Measurements from ENCODE around the gene PLCH2. TPM values are rescaled to one million over a fixed set of nuclear protein-coding genes. Genes with fewer than 3 reads are reported as not detected.

Gene PLCH2
- polyA plus RNA-seq, 1 donor from 2014 or later: 5.7 TPM

DNA sequence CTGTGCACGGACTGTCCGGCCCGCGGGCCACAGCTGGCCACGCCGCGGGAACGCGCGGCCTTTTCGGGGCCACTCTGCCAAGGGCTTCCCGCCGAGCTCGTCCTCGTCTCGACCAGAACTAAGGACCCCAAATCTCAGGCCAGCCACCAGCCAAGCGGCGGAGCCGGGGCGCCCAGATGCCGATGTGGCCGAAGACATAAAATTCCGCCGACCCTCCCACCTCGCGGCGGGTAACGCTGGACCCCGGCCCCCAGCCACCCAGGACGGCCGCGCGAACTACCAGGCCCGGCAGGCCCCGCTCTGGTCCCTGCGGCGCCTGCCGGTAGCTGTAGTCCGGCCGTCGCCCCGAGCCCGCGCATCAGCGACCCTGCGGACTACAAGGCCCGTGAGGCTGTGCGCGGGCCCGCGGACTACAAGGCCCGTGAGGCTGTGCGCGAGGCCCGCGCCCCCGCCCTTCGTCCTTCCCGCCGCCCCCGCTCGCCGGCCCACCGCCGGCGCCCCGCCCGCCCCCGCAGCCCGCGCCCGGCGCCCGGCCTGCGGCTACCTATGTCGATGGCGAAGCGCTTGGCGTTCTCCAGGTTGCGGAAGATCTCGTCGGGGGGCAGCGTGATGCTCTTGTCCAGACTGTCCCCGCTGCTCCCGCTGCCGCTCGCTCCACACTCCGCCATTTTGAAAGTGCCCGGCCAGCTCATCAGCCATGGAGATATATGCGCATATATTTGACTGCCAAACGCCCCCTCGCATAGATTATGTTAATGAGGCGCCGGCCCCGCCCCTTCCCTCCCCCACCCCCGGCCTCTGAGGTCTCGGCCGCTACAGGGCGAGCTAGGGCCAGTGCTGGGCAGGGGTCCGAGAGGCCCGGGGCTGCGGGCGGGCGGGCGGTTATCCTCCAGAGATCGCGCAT, 50.1 kb downstream of the PLCH2 start, which contains the start of gene PANK4:
TSS of gene PANK4 (minus strand) at position 677 of the 904 bp plus-strand sequence. CDS start at position 668, 9 bp downstream.
- H3K27ac ChIP-seq (ENCODE audit: low read length): peak within 1 kb of the TSS; percentile 63
- H3K4me2 ChIP-seq (ENCODE audit: low read length): peak within 1 kb of the TSS; percentile 84
- H2AFZ ChIP-seq (ENCODE audit: low read depth, low read length): no peak within 1 kb of the TSS
- peak within 1 kb of the TSS; percentile 79 for H3K9ac ChIP-seq (ENCODE audit: low read length)
- H3F3A ChIP-seq (ENCODE audit: insufficient read depth, low read length, poor library complexity, severe bottlenecking): no peaks in the 10 kb centered on the region
- H3K4me3 ChIP-seq (ENCODE audit: low read length): peak within 1 kb of the TSS; percentile 89
- peaks cover 50% of the 10 kb centered on the region for H3K79me2 ChIP-seq (replicated peaks; ENCODE audit: insufficient read depth, low read length)
- H4K20me1 ChIP-seq (ENCODE audit: insufficient read depth): peaks cover 10% of the 10 kb centered on the region
- no peaks in the 10 kb centered on the region for H3K27me3 ChIP-seq (ENCODE audit: insufficient read depth, low read depth, low read length)
- no peaks in the 10 kb centered on the region for H3K36me3 ChIP-seq (ENCODE audit: insufficient read depth, low read length)
- H3K9me3 ChIP-seq (ENCODE audit: low read length): no peaks in the 10 kb centered on the region
- H3K9me2 ChIP-seq (ENCODE audit: insufficient read depth, low read length): no peaks in the 10 kb centered on the region
- TF ChIP-seq TAF1 (IDR thresholded peaks at IDR 0.05; ENCODE audit: low read depth): peak; percentile 52
- peak; percentile 96 for TF ChIP-seq POLR2AphosphoS5 (IDR thresholded peaks at IDR 0.05)
- TF ChIP-seq, protein P1, sequence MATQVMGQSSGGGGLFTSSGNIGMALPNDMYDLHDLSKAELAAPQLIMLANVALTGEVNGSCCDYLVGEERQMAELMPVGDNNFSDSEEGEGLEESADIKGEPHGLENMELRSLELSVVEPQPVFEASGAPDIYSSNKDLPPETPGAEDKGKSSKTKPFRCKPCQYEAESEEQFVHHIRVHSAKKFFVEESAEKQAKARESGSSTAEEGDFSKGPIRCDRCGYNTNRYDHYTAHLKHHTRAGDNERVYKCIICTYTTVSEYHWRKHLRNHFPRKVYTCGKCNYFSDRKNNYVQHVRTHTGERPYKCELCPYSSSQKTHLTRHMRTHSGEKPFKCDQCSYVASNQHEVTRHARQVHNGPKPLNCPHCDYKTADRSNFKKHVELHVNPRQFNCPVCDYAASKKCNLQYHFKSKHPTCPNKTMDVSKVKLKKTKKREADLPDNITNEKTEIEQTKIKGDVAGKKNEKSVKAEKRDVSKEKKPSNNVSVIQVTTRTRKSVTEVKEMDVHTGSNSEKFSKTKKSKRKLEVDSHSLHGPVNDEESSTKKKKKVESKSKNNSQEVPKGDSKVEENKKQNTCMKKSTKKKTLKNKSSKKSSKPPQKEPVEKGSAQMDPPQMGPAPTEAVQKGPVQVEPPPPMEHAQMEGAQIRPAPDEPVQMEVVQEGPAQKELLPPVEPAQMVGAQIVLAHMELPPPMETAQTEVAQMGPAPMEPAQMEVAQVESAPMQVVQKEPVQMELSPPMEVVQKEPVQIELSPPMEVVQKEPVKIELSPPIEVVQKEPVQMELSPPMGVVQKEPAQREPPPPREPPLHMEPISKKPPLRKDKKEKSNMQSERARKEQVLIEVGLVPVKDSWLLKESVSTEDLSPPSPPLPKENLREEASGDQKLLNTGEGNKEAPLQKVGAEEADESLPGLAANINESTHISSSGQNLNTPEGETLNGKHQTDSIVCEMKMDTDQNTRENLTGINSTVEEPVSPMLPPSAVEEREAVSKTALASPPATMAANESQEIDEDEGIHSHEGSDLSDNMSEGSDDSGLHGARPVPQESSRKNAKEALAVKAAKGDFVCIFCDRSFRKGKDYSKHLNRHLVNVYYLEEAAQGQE (IDR thresholded peaks at IDR 0.05; ENCODE audit: borderline replicate concordance): peak; percentile 65
- no peak for TF ChIP-seq EZH2 (IDR thresholded peaks at IDR 0.05; ENCODE audit: borderline replicate concordance, insufficient read depth, low read length, poor library complexity, severe bottlenecking)
- peak; percentile 64 for TF ChIP-seq MXI1 (conservative IDR thresholded peaks at IDR 0.05; ENCODE audit: poor library complexity, severe bottlenecking)
- TF ChIP-seq, protein P2, sequence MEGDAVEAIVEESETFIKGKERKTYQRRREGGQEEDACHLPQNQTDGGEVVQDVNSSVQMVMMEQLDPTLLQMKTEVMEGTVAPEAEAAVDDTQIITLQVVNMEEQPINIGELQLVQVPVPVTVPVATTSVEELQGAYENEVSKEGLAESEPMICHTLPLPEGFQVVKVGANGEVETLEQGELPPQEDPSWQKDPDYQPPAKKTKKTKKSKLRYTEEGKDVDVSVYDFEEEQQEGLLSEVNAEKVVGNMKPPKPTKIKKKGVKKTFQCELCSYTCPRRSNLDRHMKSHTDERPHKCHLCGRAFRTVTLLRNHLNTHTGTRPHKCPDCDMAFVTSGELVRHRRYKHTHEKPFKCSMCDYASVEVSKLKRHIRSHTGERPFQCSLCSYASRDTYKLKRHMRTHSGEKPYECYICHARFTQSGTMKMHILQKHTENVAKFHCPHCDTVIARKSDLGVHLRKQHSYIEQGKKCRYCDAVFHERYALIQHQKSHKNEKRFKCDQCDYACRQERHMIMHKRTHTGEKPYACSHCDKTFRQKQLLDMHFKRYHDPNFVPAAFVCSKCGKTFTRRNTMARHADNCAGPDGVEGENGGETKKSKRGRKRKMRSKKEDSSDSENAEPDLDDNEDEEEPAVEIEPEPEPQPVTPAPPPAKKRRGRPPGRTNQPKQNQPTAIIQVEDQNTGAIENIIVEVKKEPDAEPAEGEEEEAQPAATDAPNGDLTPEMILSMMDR (IDR thresholded peaks at IDR 0.05; ENCODE audit: poor library complexity, severe bottlenecking): peak; percentile 18
- TF ChIP-seq RAD21 (conservative IDR thresholded peaks at IDR 0.05): peak; percentile 11
- peak; percentile 41 for TF ChIP-seq SMC3 (conservative IDR thresholded peaks at IDR 0.05; ENCODE audit: poor library complexity)
- no peak for TF ChIP-seq EP300 (conservative IDR thresholded peaks at IDR 0.05; ENCODE audit: poor library complexity, severe bottlenecking)

DNA sequence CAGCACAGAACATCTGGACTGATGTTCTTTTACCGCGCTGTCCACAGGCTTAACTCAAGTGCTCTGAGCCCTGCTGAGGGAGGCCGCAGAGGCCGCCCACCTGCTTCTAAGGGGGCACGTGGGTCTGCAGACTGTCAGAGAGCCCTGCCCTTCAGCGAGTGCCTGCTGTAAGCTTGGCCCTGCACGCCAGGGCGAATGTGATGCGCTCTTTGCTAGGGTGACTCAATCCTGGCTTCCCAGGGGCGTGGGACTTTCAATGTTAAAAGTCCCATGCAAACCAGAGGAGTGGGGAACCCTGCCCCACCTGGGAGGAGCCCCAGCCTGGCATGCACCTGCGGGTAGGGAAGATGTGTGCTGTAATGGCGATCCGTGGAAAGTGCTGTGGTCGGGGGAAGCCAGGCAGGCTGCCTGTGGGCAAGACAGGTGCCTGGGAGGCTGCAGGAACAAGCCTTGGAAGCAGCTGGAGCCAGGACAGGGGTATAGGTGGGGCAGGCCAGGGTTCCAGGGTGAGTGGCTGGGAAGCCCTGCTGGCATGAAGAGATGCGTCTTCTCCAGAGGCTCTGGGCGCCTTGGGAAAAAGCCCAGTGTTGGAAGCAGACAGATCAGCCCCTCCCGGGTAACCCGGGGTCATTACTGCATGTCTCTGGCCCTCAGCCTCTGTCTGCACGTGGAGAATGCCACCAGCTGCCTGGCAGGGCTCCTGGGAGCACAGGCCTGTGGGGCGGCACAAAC, 50.9 kb downstream of the PLCH2 start:
- Histone ChIP-seq H3K36me3 (ENCODE audit: insufficient read depth, low read length) (no peaks in the 10 kb centered on the region), H3K4me2 (ENCODE audit: low read length) (no peak overlapping the region), H3K9me2 (ENCODE audit: insufficient read depth, low read length) (no peaks in the 10 kb centered on the region), H3K27ac (ENCODE audit: low read length) (peak overlapping the region; percentile 63), H3K79me2 (replicated peaks; ENCODE audit: insufficient read depth, low read length) (peaks cover 54% of the 10 kb centered on the region), H3K27me3 (ENCODE audit: insufficient read depth, low read depth, low read length) (no peaks in the 10 kb centered on the region), H3K9ac (ENCODE audit: low read length) (peak overlapping the region; percentile 64), H2AFZ (ENCODE audit: low read depth, low read length) (no peak overlapping the region), H3K9me3 (ENCODE audit: low read length) (no peaks in the 10 kb centered on the region), H3F3A (ENCODE audit: insufficient read depth, low read length, poor library complexity, severe bottlenecking) (no peaks in the 10 kb centered on the region), H4K20me1 (ENCODE audit: insufficient read depth) (peaks cover 10% of the 10 kb centered on the region), H3K4me3 (ENCODE audit: low read length) (peak overlapping the region; percentile 89)
- TF ChIP-seq TAF1 (IDR thresholded peaks at IDR 0.05; ENCODE audit: low read depth): no peak
- TF ChIP-seq RAD21 (conservative IDR thresholded peaks at IDR 0.05): no peak
- no peak for TF ChIP-seq MXI1 (conservative IDR thresholded peaks at IDR 0.05; ENCODE audit: poor library complexity, severe bottlenecking)
